Progenitor cell of endocrine pancreas (in vitro differentiated cells): Measurements from ENCODE around the gene NKX3-2. TPM values are rescaled to one million over a fixed set of nuclear protein-coding genes. Genes with fewer than 3 reads are reported as not detected.

Experiments
- DNase-seq: peaks from one replicate; pipeline ENCODE4 v3.0.0; 2021; ENCODE audit warnings: low spot score; ENCODE audit not compliant: unreplicated experiment
- H3K27ac Mint-ChIP-seq: 2 replicates; pipeline ENCODE4 v1.8.0; 2021; ENCODE audit warnings: mild to moderate bottlenecking, moderate library complexity, mixed read lengths
- H3K27me3 Mint-ChIP-seq: 2 replicates; pipeline ENCODE4 v1.8.0; 2021; ENCODE audit warnings: mixed read lengths
- H3K36me3 Mint-ChIP-seq: 2 replicates; pipeline ENCODE4 v1.8.0; 2022; ENCODE audit warnings: mixed read lengths; ENCODE audit not compliant: insufficient read depth
- H3K4me1 Mint-ChIP-seq: 2 replicates; pipeline ENCODE4 v1.8.0; 2021; ENCODE audit warnings: low read depth, mixed read lengths
- H3K4me3 Mint-ChIP-seq: 2 replicates; pipeline ENCODE4 v1.8.0; 2021; ENCODE audit warnings: low read depth, mild to moderate bottlenecking, moderate library complexity, mixed read lengths
- H3K9me3 Mint-ChIP-seq: 2 replicates; pipeline ENCODE4 v1.8.0; 2021; ENCODE audit warnings: low read depth, mixed read lengths
- CTCF ChIP-seq: fragments of 200-600 bp; sonication (generic); IDR thresholded peaks from one replicate; pipeline ENCODE4 v1.5.0; 2021; ENCODE audit warnings: antibody characterized with exemption, mild to moderate bottlenecking; ENCODE audit not compliant: unreplicated experiment
- total RNA-seq: library from RNA; stranded (reverse); gene quantifications from 2 replicates; pipeline ENCODE4 v1.2.1, GENCODE V29; 2021

The NKX3-2 gene
- total RNA-seq, 1 donor from 2014 or later, result 2.1 TPM

GRCh38 chr4:13495753-13496152 lies 48.6 kb downstream of the NKX3-2 start:
- no peaks in the 10 kb centered on the region for H3K36me3 Mint-ChIP-seq
- no peaks in the 10 kb centered on the region for H3K9me3 Mint-ChIP-seq
- H3K27me3 Mint-ChIP-seq, result no peaks in the 10 kb centered on the region
- no peak overlapping the region for H3K4me3 Mint-ChIP-seq
- DNase-seq, result no peak
- H3K27ac Mint-ChIP-seq, result no peak overlapping the region
- H3K4me1 Mint-ChIP-seq, result peaks cover 5% of the 10 kb centered on the region
- TF ChIP-seq CTCF, result no peak

GRCh38 chr4:13493793-13494192 lies 50.5 kb downstream of the NKX3-2 start:
- H3K9me3 Mint-ChIP-seq, result no peaks in the 10 kb centered on the region
- H3K27ac Mint-ChIP-seq, result no peak overlapping the region
- TF ChIP-seq CTCF, result no peak
- H3K4me1 Mint-ChIP-seq, result no peaks in the 10 kb centered on the region
- DNase-seq, result no peak
- no peaks in the 10 kb centered on the region for H3K27me3 Mint-ChIP-seq
- H3K4me3 Mint-ChIP-seq, result no peak overlapping the region
- H3K36me3 Mint-ChIP-seq, result no peaks in the 10 kb centered on the region

GRCh38 chr4:13492747-13493146 lies 51.6 kb downstream of the NKX3-2 start:
- Mint-ChIP-seq H3K4me1 (no peaks in the 10 kb centered on the region), H3K27ac (no peak overlapping the region), H3K36me3 (no peaks in the 10 kb centered on the region), H3K27me3 (no peaks in the 10 kb centered on the region), H3K4me3 (no peak overlapping the region), H3K9me3 (no peaks in the 10 kb centered on the region)
- no peak for DNase-seq
- no peak for TF ChIP-seq CTCF

Other genes with a start within 250 kb of the NKX3-2 start
- gene RAB28, start 60.2 kb downstream of the NKX3-2 start, total RNA-seq, result 26.9 and 28.3 TPM in 2 replicates
- gene BOD1L1, start 83.2 kb upstream of the NKX3-2 start, total RNA-seq, result 41.8 and 42.1 TPM in 2 replicates